ENCODE measurements around the gene DCLK1. TPM values are rescaled to one million over a fixed set of nuclear protein-coding genes. Genes with fewer than 3 reads are reported as not detected.

DCLK1 gene
- polyA plus RNA-seq, 12 donors: 75.7 to 114 (median 97.8) TPM; not detected in 1

DNA sequence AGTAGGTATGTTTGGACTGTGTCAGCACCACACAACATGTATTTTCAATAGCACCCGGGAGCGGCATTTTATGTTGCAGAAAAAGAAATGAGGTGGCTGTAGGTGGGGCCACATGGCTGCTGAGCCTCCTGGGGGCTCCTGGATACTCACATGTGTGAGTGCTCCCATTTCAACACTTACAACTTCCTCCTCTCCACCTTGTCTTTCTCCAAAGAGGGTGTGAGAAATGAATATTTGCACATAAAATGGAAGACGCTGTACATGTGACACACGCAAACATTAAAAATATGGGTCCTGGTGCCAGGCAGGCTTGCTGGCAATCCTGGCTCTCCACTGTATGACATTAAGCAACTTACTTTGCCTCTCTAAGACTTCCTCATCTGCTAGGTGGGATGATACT is 222.1 kb downstream of the DCLK1 start:
- DNase-seq: no peak

DNA sequence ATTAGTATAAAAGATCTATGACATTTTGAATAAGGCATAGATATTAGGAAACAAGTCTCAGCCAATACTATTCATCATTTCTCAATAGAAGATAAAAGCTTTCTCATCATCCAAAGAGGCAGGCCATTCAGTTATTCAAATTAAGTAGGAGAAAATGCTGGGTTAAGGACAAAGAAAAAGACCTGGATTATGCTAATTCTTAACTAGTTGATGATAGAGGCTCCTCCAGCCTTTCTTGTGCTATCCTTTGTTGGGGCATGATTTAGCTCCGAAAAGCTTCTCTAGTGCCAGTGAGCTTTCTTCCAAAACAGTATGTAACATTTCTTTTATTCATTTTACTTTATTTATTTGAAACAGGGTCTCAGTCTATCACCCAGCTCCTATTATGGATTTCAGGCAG is 223.0 kb downstream of the DCLK1 start:
- no peak for DNase-seq

DNA sequence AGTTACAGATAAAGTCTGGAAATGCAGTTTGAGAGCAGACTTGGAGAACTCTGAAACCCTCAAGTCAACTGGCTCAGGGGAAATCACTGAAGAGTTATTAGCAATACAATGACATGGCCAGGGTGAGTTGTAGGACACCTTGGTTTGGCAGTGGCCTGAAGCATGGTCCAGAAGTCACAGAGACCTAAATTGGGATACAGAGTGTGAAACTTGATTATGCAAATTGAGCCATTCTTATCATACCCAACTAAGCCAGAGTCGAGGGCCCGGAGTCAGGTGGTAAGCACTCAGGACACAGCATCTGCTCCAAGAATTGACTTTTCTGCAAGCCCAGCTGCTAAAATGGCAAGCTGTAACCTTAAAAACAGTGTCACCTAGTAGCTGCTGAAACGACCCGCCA is 224.5 kb downstream of the DCLK1 start:
- DNase-seq: no peak

DNA sequence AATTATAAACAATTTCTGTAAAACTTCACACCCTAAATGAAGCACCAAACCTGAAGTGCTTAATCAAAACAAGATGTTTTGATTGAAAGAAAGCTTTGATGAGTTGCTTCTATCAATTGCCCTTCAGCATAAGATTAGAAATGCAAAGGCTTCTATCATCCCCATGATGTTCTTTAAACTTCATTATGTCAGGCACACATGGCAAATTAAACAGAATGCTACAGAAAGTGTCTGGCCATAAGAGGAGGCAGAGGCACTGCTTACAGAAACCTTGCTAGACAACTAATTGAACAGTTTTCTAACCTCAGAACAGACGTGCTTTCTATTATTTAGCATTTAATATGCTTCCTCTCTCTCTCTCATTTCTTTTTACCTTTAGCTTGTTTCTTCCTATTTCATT is 228.1 kb downstream of the DCLK1 start:
- no peak for DNase-seq

DNA sequence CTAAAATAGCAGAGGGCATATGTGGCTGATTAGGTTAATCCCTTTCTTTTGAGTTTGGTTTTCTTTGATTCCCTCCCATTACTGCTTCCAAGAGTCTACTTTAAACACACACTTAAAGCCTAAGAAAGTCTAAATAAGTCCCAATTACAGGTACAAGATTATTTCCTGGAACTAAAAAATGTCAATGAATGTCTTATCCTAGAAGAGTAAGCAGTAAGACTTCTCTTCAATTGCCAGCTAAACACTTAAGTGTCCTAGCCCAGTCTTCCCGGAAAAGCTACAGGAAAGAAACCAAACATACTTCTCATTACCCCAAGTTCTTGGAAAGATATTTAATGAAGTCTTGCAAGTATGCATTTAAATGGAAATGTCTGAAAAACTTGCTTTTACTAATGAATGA is 233.1 kb downstream of the DCLK1 start:
- no peak for DNase-seq

DNA sequence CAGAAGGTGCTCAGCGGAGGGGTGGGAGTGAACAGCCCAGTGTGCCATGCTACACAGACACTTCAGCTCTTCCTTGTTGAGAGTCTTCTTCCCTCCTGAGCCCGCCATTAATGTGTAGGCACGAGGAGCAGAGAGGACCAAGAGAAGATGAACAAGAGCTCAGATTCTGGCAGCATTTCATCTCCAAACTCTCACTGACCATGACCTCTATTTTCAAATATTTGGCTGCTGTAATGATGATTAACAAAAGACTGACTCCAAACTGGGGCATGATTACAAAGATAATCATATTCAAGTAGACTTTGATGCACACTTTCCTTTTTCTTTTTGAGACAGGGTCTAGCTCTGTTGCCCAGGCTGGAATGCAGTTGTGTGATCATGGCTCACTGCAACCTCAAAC is 236.5 kb downstream of the DCLK1 start:
- DNase-seq: no peak

DNA sequence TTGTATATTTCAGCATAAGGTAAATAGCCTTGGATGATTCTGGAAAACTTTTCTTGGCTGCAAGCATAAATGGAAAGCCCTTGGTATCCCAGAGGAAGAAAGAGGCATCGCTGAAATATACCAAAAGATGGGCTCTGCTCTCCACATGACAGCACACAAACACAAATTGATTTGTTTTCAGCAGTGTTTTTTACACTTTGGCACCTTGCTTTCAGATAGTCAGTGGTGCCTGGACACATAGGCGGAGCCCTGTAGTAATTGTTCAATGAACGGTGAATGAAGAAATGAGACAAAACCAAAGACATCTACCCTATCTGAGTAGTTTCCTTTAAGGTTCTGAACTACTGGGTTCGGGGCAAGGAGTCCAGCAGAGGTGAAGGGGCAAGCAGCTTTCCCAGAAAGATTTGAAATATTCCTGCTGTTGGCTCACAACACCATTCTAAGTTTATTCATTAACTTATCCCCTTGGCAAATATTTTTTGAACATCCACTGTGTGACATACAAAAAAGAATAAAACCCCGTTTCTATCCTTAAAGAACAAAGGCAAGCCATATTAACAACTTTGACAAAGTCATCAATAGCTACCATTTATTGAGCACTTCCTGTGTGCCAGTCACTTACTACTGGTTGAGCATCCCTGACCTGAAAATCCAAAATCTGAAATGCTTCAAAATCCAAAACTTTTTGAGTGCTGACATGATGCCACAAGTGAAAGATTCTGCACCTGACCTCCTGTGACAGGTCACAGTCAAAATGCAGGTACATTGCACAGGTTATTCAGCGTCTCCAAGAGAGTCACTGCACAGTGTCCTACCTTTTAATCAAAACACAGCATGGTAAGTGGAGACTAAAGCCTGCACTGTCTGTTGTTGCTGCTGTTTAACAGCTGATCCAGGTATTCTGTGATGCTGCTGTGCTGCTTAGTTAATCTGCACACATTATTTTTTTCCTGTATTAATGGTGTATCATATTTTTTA is 238.1 kb downstream of the DCLK1 start:
- no peak for DNase-seq

DNA sequence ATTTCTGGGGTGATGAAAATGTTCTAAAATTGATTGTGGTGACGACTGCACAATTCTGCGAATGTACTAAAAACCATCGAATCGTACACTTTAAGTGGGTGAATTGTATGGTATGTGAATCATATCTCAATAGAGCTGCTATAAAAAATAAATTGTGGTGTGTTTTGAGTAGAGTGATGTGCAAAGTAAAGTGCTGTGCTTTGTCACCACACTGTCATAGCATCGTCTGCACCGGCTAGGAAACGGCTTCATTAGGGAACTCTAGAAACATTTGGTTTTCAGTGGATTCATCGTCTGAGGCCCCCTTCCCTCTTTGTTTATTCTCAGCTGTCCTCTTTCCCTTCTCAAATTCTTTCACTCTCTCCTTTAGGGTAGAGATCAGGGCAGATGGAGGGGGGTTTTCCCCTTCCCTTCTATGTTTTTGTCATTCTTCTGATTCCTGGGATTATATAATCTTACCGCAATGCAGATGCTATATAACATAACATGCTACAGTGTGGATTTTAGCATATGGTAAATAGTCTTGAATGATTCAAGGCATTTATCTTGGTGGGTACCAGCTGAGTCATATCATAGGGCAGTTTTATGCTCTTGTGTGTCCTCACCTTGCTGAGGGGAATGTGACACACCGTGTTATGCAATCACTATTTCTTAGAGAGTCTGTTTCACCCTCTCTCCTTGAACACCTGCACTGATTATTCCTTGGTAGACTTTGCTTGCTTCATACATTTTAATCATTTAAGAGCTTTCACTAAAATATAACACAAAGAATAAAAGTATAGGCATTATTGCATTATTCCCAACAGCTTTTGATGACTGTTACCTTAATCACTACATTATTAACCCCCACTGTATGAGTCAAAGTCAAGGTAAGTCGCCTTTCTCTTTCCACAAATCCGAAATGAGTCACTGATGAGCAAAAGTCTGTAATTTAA is 239.4 kb downstream of the DCLK1 start:
- DNase-seq: no peak

DNA sequence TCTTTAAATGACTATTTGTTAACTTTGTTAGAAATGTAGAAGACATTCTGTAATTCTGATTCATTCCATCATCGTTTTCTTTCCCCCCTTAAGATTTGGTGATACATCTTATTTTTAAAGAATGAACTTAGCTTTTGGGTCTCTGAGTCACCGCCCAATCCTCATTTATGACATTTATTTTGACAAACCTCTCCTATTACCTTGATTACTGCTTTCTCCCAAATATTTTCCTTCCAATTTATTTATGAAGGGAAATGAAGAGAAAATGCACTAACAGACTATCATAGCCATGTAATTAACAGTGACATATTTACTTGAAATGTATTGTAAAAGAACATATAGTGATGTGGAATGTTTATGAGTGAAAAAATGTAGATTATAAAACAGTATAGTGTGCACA is 241.6 kb downstream of the DCLK1 start:
- no peak for DNase-seq

DNA sequence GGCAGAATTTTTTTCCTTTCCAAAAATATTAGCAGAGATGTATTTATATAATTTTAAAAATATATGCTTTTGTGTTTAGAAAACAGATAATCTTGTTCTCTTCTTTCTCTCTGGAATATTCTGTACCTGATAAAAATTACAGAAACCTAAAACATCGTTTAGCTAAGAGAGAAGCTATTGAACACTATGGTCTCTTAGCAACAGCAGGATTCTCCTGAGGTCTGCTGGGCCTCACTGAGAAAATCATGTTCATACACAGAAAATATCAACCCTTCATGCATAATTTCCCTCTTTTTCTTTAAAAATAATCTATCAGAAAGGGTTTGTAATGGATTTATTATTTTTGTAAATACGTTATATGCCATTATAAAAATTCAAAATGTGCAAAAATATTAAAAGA is 242.2 kb downstream of the DCLK1 start:
- DNase-seq: no peak

DNA sequence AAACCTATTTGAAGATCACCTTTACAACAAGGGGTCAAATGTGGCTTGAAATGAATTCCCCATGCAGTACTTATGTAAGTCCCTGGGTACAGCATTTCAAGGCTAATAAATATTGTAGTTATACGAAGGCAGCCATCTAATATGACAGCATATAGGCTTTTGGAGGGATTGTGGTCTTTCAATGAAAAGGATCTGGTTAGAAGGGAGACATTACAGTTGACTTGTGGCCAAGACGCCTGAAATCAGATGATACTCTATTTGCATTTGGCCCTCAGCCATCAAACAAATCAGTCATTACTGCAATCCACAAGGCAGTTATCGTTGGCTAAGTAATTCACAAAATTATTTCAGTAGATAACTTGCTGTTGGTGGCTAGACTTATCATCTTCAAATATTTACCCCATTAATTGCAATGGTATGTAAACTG is 242.7 kb downstream of the DCLK1 start:
- no peak for DNase-seq

DNA sequence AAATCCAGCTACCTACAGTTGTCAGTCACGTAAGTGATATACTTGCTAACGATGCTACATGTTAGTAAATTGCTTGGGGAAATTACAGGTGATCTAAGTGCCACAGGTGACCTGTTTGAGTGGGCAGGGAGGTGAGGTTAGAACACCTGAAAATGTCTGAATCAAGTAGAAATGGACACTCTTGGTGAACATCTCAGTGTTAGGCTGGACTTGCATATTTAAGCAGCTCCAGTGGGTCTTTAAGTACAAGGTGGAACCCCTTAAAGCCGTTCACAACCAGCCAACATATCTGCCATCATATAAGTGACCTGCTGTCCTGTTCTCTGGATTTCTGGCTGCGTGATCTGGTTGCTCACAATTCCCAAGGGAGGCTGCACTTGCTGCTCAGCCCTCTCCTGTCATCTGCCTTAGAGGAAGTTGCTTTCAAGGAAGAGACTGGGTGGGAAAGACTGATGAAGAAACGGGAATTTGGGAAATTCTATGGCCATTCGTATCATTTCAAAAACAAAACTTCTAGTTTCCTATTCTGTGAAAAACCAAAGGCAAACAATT is 244.0 kb downstream of the DCLK1 start:
- DNase-seq: no peak

DNA sequence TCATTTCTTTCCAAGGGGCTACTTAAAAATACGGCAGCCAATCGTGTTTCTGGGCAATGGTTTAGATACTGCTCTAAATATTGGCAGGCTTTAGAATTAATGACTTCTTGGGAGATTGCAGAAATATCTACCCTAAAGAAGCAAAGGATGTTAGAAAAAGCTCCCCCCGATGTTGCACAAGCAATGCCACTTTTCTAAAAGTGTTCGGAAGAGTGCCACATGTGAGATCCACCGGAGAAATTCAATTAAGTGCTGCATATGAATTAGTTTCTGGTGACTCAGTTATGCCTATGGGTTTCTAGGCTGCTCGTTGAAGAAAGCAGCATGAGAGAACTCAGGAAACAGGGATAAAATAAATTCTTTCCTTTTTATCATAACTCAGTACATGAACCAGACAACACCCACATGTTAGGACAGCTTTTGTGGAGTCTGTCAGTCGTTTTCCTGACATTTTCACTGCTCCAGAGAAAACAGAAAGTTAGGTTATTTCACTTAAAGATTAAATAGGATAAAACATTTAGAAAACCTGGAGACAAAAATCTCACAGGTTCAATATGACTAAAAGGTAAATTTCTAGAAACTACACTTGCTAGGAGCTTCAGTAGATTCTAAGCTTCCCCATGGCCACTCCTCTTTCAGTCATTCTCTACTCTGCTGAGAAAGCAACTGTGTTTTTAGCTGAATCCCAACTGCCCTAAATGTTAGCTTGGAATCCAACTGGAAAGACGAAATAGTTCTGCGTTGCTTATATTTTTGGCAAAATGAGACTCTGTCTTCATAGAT is 244.7 kb downstream of the DCLK1 start:
- no peak for DNase-seq

DNA sequence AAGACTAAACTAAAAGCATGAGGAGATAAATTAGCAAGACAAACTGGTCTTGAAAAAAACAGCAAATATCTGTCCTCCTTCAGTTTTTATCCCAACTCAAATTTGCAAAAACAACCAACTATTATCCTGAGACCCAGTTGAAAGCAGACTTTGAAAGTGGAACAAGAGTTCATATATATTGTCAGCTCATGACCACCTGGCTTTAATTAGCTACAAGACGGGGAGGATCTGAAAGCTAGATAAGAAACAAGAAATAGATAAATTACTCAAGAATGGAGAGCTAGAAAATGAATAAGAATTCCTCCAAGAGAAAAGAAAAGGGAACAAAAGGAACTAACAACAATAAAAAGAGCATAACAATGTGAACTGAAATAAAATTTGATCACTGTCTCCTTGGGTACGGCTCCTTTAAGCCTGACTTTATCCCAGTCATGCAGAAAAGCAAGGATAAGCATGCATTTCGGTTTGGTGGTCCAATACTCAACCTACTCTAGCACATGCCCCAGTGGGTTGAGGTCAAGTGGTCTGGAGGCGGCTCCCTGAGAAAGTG is 246.9 kb downstream of the DCLK1 start:
- no peak for DNase-seq

DNA sequence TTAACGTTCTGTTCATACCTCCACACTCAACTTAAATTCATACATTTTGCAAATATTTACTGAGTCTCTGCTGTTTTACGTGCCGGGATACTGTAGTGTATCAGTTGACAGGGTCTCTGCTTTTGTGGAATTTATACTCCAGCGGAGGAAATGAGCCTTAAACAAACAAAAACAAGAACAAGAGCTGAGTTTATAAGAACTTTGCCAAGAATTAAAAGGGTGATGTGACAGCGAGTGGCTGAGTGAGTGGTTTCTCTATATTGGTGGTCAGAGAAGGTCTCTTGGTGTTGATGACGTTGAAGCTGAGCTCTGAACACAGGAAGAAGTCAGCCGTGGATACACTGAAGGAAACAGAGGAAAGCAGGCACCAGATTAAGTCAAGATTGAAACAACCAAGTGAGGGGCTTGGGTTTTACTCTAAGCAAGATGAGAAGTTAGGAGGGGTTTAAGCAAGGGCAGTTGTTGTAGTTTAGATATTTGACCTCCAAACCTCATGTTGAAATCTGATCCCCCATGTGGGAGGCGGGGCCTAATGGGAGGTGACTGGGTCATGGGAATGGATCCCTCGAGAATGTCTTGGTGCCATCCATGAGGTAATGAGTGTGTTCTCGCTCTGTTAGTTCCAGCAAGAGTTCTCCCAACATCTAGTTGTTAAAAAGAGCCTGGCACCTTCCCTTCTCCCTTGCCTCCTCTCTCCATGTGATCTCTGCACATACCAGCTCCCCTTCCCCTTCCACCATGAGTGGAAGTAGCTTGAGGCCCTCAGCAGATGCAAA is 248.3 kb downstream of the DCLK1 start:
- no peak for DNase-seq

DNA sequence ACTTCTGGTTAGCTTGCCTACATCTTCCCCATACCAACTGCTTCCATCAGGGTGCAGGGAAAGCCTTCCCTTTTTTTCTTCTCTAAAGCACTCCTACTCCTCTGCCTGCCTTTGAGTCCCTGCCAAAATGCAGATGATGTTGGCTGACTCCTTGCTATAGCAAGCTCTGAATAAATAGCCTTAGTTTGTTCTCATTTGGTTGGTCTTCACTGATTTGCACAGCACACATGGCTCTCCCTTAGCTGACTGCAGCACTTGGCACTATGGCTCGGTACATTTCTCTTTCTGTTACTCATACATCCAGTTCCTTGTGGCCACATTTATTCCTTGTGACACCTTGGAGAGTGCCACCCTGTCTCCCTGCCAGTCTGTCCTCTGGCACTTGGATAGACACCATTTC is 249.8 kb downstream of the DCLK1 start:
- no peak for DNase-seq

DNA sequence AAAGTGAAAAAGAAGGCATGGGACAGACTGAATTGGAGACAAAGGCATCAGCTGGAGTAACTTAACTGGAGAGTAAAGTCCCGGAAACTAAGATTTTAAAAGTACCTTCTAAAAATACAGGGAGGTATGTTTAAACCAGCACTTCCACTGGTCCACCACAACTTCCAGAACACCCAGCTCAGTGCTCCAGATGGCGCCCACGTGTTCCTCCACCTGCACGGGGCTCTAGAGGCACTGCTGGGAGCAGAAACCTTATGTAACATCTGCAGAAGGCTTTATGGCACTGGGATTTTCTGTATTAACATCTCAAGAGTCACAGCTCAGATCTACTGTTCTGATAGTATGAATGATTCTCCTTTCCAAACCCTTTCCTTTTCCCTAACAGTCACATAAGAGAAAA is 252.1 kb downstream of the DCLK1 start:
- no peak for DNase-seq

DNA sequence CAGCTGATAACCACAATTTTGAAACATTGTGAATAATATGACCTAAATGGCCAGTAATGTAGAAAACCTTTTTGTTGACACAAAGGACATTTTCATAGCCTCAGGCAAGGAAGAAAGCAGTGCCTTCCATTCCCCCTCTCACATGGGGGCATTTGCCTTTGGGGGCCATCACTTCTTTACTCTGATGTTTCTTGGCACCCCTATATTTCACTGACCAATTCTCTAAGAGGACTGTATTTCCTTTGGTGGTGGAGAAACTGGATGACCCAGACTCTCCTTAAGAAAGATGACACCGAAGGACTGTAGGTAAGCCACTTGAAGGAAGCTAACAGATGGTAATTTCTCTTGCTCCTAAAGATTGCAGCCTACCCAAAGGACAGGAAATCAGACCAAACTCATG is 254.6 kb downstream of the DCLK1 start:
- DNase-seq: no peak

DNA sequence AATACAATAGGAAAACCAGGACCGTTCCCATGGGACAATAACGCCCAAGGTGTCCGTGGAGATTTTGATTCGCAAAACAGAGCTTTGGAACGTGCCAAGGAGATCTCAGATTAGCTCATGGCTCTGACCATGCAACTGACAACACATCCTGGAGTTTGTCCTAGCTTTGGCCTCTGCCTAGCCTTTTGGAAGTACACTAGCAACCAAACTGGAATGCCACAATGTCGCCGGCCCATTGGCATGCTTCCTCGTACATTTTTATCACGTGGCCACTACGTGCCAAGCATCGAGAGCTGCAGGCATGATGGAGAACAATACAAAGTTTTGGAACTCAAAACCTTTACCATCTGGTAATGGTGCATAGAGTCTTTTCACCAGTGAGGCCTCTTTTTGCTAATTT is 256.5 kb downstream of the DCLK1 start:
- no peak for DNase-seq

DNA sequence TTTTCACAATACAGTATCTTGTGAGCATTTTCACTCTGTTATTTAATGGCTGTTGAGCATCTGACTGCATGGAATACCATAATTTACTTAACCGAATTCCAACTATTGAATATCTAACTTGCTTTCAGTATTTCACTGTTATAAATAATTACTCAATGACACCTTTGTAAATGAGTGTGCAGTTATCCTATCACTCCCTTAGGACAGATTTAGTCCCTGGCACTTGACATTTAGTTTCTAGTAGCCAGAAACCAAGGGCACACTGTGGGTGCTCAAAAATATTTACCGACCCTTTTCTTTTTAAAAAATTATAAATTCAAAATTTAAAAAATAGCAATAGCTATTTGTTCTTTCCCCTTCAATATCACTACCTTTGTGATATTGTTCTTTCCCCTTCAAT is 258.8 kb downstream of the DCLK1 start:
- DNase-seq: no peak
